Neuronal stem cell (in vitro differentiated cells): ENCODE data around the gene ATG9B.

Source experiments
- DNase-seq: peaks from one replicate; pipeline ENCODE4 v3.0.0-alpha.2; 2013; ENCODE audit warnings: low spot score
- H2AFZ ChIP-seq: one replicate; pipeline ENCODE4 v1.6.1; 2013; ENCODE audit warnings: mild to moderate bottlenecking, low read length, inconsistent platforms
- H2AK5ac ChIP-seq: 2 replicates; pipeline ENCODE4 v1.6.1; 2013; ENCODE audit warnings: low read depth, mild to moderate bottlenecking, inconsistent platforms, low read length, moderate library complexity, mixed read lengths
- H2BK120ac ChIP-seq: 2 replicates; pipeline ENCODE4 v1.6.1; 2013; ENCODE audit warnings: low read depth, mild to moderate bottlenecking, inconsistent platforms, low read length, moderate library complexity, mixed read lengths
- H2BK12ac ChIP-seq: one replicate; pipeline ENCODE4 v1.6.1; 2013; ENCODE audit warnings: low read length, inconsistent platforms
- H2BK15ac ChIP-seq: 2 replicates; pipeline ENCODE4 v1.6.1; 2013; ENCODE audit warnings: mild to moderate bottlenecking, low read length, inconsistent platforms, mixed read lengths
- H2BK5ac ChIP-seq: one replicate; pipeline ENCODE4 v1.6.1; 2013; ENCODE audit warnings: inconsistent platforms, mild to moderate bottlenecking, low read length, moderate library complexity
- H3K14ac ChIP-seq: one replicate; pipeline ENCODE4 v1.6.1; 2013; ENCODE audit warnings: low read length, inconsistent platforms
- H3K18ac ChIP-seq: 2 replicates; pipeline ENCODE4 v1.6.1; 2013; ENCODE audit warnings: low read length, inconsistent platforms
- H3K23ac ChIP-seq: 2 replicates; pipeline ENCODE4 v1.6.1; 2013; ENCODE audit warnings: low read depth, mild to moderate bottlenecking, mixed read lengths, low read length, inconsistent platforms; ENCODE audit not compliant: poor library complexity
- H3K27ac ChIP-seq: replicated peaks from 3 replicates; pipeline ENCODE4 v1.5.1; 2013; ENCODE audit warnings: low read length, inconsistent platforms
- H3K27me3 ChIP-seq, 3 experiments: 2 replicates each; pipeline ENCODE4 v1.6.1; 2013; ENCODE audit warnings: low read length in 3 of 3, mild to moderate bottlenecking in 2 of 3, inconsistent platforms in 1 of 3, low read depth in 1 of 3, mixed read lengths in 1 of 3, moderate library complexity in 1 of 3; ENCODE audit not compliant: control insufficient read depth in 3 of 3, insufficient read depth in 3 of 3
- H3K36me3 ChIP-seq, 2 donors: replicated peaks in 1 of 2; 2 replicates each; pipeline ENCODE4 v1.6.1; 2013; ENCODE audit warnings: low read length in 2 of 2; ENCODE audit not compliant: control insufficient read depth in 2 of 2, insufficient read depth in 2 of 2
- H3K4ac ChIP-seq: 2 replicates; pipeline ENCODE4 v1.6.1; 2013; ENCODE audit warnings: inconsistent platforms, mild to moderate bottlenecking, low read length, moderate library complexity
- H3K4me1 ChIP-seq, 2 donors: 1 replicate in 1 of 2; 2 replicates in 1 of 2; pipeline ENCODE4 v1.6.1; 2013; ENCODE audit warnings: low read length in 2 of 2, low read depth in 1 of 2; ENCODE audit not compliant: control insufficient read depth in 2 of 2, insufficient read depth in 1 of 2
- H3K4me2 ChIP-seq: one replicate; pipeline ENCODE4 v1.6.1; 2013; ENCODE audit warnings: mild to moderate bottlenecking, low read length, inconsistent platforms; ENCODE audit not compliant: insufficient read depth, poor library complexity, severe bottlenecking
- H3K4me3 ChIP-seq, 2 donors: 2 replicates each; pipeline ENCODE4 v1.5.1; 2013; ENCODE audit warnings: low read length in 2 of 2, mild to moderate bottlenecking in 2 of 2, inconsistent platforms in 1 of 2, moderate library complexity in 1 of 2
- H3K79me1 ChIP-seq: one replicate; pipeline ENCODE4 v1.6.1; 2013; ENCODE audit warnings: low read depth, mild to moderate bottlenecking, inconsistent platforms, low read length, moderate library complexity
- H3K9ac ChIP-seq: one replicate; pipeline ENCODE4 v1.6.1; 2013; ENCODE audit warnings: mild to moderate bottlenecking, low read depth, low read length, inconsistent platforms; ENCODE audit not compliant: poor library complexity
- H3K9me3 ChIP-seq, 2 donors: replicated peaks in 1 of 2; 2 replicates each; pipeline versions ENCODE3 to v1.6.1; 2013; ENCODE audit warnings: low read length in 2 of 2, mild to moderate bottlenecking in 2 of 2, inconsistent platforms in 1 of 2, low read depth in 1 of 2, mixed read lengths in 1 of 2, moderate library complexity in 1 of 2; ENCODE audit not compliant: control insufficient read depth in 2 of 2, insufficient read depth in 1 of 2
- H4K8ac ChIP-seq: one replicate; pipeline ENCODE4 v1.6.1; 2013; ENCODE audit warnings: low read depth, mild to moderate bottlenecking, inconsistent platforms, low read length, moderate library complexity
- H4K91ac ChIP-seq: one replicate; pipeline ENCODE4 v1.6.1; 2013; ENCODE audit warnings: low read length, low read depth, mild to moderate bottlenecking, inconsistent platforms; ENCODE audit not compliant: poor library complexity
- WGBS, 2 donors: extraction: QIAGEN DNeasy Blood & Tissue Kit; methylation state at CpG; one replicate each; pipeline ENCODE4 v1.1.7; 2013; ENCODE audit warnings: missing lambda C conversion rate in 2 of 2, mixed read lengths in 1 of 2; ENCODE audit not compliant: insufficient read length in 2 of 2, insufficient replicate concordance in 1 of 2; ENCODE audit errors: extremely low coverage in 2 of 2; 5-methylcytosine and 5-hydroxymethylcytosine counted together

Gene ATG9B

GRCh38 chr7:150972023-150972468 lies 52.2 kb downstream of the ATG9B start:
- no peak overlapping the region for H3K4me2 ChIP-seq
- no peak overlapping the region for H3K4ac ChIP-seq
- WGBS, 2 donors: no CpG with 5 or more reads among the region's 12 CpGs
- H2BK120ac ChIP-seq: peak overlapping the region; percentile 4
- peak overlapping the region; percentile 53 for H3K18ac ChIP-seq
- no peaks in the 10 kb centered on the region for H3K9me3 ChIP-seq
- peak overlapping the region; percentile 9 for H2AK5ac ChIP-seq
- peaks cover 46 to 51% of the 10 kb centered on the region in 2 donors for H3K4me1 ChIP-seq
- H3K23ac ChIP-seq: peak overlapping the region; percentile 1
- peak overlapping the region; percentile 34 for H2BK15ac ChIP-seq
- peak overlapping the region; percentile 86 for H2BK12ac ChIP-seq
- peak overlapping the region; percentile 88 for H2BK5ac ChIP-seq
- H3K36me3 ChIP-seq: no peaks in the 10 kb centered on the region
- no peak overlapping the region for H2AFZ ChIP-seq
- H4K91ac ChIP-seq: no peak overlapping the region
- no peak for DNase-seq
- peaks cover 0 to 14% (median 8%) of the 10 kb centered on the region in 3 experiments for H3K27me3 ChIP-seq
- H3K79me1 ChIP-seq: no peaks in the 10 kb centered on the region
- peak overlapping the region; percentile 64 for H3K27ac ChIP-seq
- no peak overlapping the region for H3K14ac ChIP-seq
- H3K9ac ChIP-seq: peak overlapping the region; percentile 73
- no peak overlapping the region for H4K8ac ChIP-seq
- no peak overlapping the region for H3K4me3 ChIP-seq

GRCh38 chr7:150971242-150972022 lies 52.9 kb downstream of the ATG9B start:
- Histone ChIP-seq H3K4me3 (no peak overlapping the region), H2BK15ac (peak overlapping the region; percentile 34), H2BK120ac (peak overlapping the region; percentile 2), H3K14ac (no peak overlapping the region), H3K27ac (peak overlapping the region; percentile 64), H4K91ac (no peak overlapping the region), H3K18ac (peak overlapping the region; percentile 91), H3K79me1 (no peaks in the 10 kb centered on the region), H3K36me3 (no peaks in the 10 kb centered on the region), H3K23ac (peak overlapping the region; percentile 56), H4K8ac (peak overlapping the region; percentile 29), H3K4me2 (peak overlapping the region; percentile 43), H2BK5ac (peak overlapping the region; percentile 88), H3K27me3 (peaks cover 0 to 12% (median 8%) of the 10 kb centered on the region in 3 experiments), H2BK12ac (peak overlapping the region; percentile 86), H3K9ac (no peak overlapping the region), H2AK5ac (peak overlapping the region; percentile 92), H3K4me1 (peaks cover 41 to 46% of the 10 kb centered on the region in 2 donors), H3K4ac (peak overlapping the region; percentile 62), H2AFZ (peak overlapping the region; percentile 55), H3K9me3 (no peaks in the 10 kb centered on the region)
- no peak for DNase-seq
- no CpG with 5 or more reads among the region's 16 CpGs for WGBS, 2 donors

- Histone ChIP-seq H3K27ac (no peak overlapping the region), H4K8ac (no peak overlapping the region), H3K9ac (no peak overlapping the region), H3K4me1 (peaks cover 31 to 40% of the 10 kb centered on the region in 2 donors), H3K79me1 (no peaks in the 10 kb centered on the region), H2AFZ (no peak overlapping the region), H3K4ac (no peak overlapping the region), H3K36me3 (no peaks in the 10 kb centered on the region), H2BK120ac (no peak overlapping the region), H2AK5ac (peak overlapping the region; percentile 92), H3K14ac (no peak overlapping the region), H3K23ac (no peak overlapping the region), H3K4me2 (no peak overlapping the region), H3K18ac (peak overlapping the region; percentile 82), H2BK5ac (peak overlapping the region; percentile 84), H2BK12ac (peak overlapping the region; percentile 93), H2BK15ac (peak overlapping the region; percentile 72), H4K91ac (peak overlapping the region; percentile 10), H3K27me3 (peaks cover 0 to 4% (median 3%) of the 10 kb centered on the region in 3 experiments), H3K9me3 (no peaks in the 10 kb centered on the region), H3K4me3 (no peak overlapping the region)
- no CpG with 5 or more reads among the region's 11 CpGs for WGBS, 2 donors
- DNase-seq: no peak
These were observed 53.9 kb downstream of the ATG9B start for GRCh38 chr7:150970424-150970823.

- peaks cover 34 to 39% of the 10 kb centered on the region in 2 donors for H3K4me1 ChIP-seq
- no CpG with 5 or more reads among the region's 7 CpGs for WGBS, 2 donors
These were observed 54.8 kb downstream of the ATG9B start for GRCh38 chr7:150969475-150969874.

More at GRCh38 chr7:150969475-150969874, 54.8 kb downstream of the ATG9B start:
- Histone ChIP-seq H3K9ac (no peak overlapping the region), H2BK5ac (no peak overlapping the region), H3K36me3 (no peaks in the 10 kb centered on the region), H3K27ac (no peak overlapping the region), H3K4me2 (no peak overlapping the region), H2BK15ac (no peak overlapping the region), H2AK5ac (no peak overlapping the region), H2BK120ac (no peak overlapping the region), H2BK12ac (no peak overlapping the region), H3K27me3 (peaks cover 0 to 2% (median 0%) of the 10 kb centered on the region in 3 experiments), H4K8ac (no peak overlapping the region), H3K79me1 (no peaks in the 10 kb centered on the region), H3K18ac (peak overlapping the region; percentile 58), H3K23ac (no peak overlapping the region), H2AFZ (no peak overlapping the region), H4K91ac (no peak overlapping the region), H3K4ac (no peak overlapping the region), H3K4me3 (no peak overlapping the region), H3K9me3 (no peaks in the 10 kb centered on the region), H3K14ac (no peak overlapping the region)
- DNase-seq: no peak
